IPS DF 6.9 (cell line): Measurements from ENCODE around the gene SLC29A4.
"Not testable (repeated sequence)": the region's sequence is repeated elsewhere in the genome, so short reads cannot be mapped to it uniquely, and the experiment has no call there.

Source experiments
- DNase-seq: peaks from one replicate; pipeline ENCODE4 v3.0.0-alpha.2; 2013; ENCODE audit warnings: low read depth, low spot score
- H3K27ac ChIP-seq: one replicate; pipeline ENCODE4 v1.5.1; 2013; ENCODE audit warnings: low read length, control low read depth
- H3K27me3 ChIP-seq: 2 replicates; pipeline ENCODE4 v1.6.1; 2013; ENCODE audit warnings: mild to moderate bottlenecking, low read length; ENCODE audit not compliant: control insufficient read depth, insufficient read depth
- H3K36me3 ChIP-seq: 2 replicates; pipeline ENCODE4 v1.6.1; 2013; ENCODE audit warnings: low read length; ENCODE audit not compliant: control insufficient read depth, insufficient read depth
- H3K4me1 ChIP-seq: 2 replicates; pipeline ENCODE4 v1.6.1; 2013; ENCODE audit warnings: low read length; ENCODE audit not compliant: control insufficient read depth, insufficient read depth
- H3K4me3 ChIP-seq: 2 replicates; pipeline ENCODE4 v1.5.1; 2013; ENCODE audit warnings: mild to moderate bottlenecking, low read length
- H3K9me3 ChIP-seq: 2 replicates; pipeline ENCODE4 v1.6.1; 2013; ENCODE audit warnings: low read length, inconsistent platforms; ENCODE audit not compliant: control insufficient read depth, insufficient read depth
- WGBS: extraction: QIAGEN DNeasy Blood & Tissue Kit; methylation state at CpG from one replicate; pipeline ENCODE4 v1.1.7; 2013; ENCODE audit warnings: mixed read lengths, missing lambda C conversion rate; ENCODE audit not compliant: insufficient read length, insufficient coverage; 5-methylcytosine and 5-hydroxymethylcytosine counted together

SLC29A4 gene

DNA sequence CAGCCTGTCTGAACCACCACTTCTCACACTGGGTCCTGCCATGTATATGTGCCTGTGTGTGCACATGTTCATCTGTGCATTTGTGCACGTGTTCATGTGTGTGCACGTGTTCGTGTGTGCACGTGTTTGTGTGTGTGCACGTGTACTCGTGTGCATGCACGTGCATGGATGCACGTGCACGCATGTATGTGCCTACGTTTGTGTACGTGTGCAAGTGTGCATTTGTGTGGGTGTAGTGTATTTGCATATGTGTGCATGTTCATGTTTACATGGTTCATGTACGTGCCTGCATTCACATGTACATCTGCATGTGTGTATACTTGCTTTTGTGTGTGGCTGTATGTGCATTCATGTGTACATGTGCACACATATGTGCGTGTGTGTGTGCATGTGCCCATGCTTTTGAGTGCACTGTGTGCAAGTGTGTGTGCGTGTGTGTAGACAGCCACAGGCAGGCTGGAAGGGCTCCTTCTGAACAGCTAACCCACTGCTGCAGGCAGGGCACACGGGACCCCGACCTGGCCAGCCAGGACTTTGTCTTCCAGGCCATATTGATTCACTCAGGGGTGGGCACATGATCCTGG lies 28.2 kb downstream of the SLC29A4 start:
- H3K9me3 ChIP-seq: no peaks in the 10 kb centered on the region
- no peak overlapping the region for H3K27ac ChIP-seq
- H3K36me3 ChIP-seq: no peaks in the 10 kb centered on the region
- no CpG with 5 or more reads among the region's 16 CpGs for WGBS
- no peak overlapping the region for H3K4me3 ChIP-seq
- H3K27me3 ChIP-seq: no peaks in the 10 kb centered on the region
- H3K4me1 ChIP-seq: no peaks in the 10 kb centered on the region
- DNase-seq: no peak

GRCh38 chr7:5312276-5313070 lies 29.7 kb downstream of the SLC29A4 start:
- 92% methylated on average over 2 of the region's 46 CpGs for WGBS
- H3K36me3 ChIP-seq, H3K9me3 ChIP-seq: not testable (repeated sequence)

DNA sequence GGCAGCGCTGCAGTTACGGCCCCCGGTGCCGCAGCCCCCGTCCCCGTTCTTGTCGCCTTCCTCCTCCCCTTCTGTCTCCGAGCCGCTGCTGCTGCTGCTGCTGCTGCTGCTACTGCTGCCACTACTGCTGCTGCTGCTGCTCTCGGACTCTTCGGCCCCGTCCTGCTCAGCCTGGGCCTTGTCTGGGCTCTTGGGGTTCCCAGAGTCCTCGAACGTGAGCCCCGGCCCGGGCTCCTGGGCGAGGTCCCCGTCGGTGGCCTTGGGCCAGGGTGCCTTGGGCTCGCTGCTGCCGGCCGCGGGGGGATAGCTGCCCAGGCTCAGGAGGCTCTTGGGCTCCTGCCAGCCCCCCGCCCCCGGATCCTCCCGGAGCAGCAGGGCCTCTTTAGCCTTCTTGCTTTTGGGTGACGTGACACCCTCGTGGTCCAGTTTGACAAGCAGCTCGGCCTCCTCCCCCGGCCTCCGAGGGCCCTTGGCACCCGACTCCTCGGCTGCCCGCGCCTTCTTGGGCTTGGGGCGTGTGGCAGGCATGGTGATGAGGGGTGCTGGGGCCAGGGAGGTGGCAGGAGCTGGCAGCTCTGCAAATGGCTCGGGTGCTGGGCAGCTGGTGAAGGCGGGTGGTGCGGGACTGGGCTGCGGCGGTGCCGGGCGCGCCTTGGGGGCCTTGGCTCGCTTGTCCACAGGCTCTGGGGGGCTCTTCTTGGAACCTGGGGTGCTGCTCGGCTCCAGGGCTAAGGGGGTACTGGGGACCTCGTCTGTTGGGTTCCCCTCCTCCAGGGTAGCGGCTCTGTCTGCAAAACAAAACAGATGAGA lies 30.5 kb downstream of the SLC29A4 start:
- H3K9me3 ChIP-seq, H3K4me1 ChIP-seq, H3K27ac ChIP-seq, H3K27me3 ChIP-seq, DNase-seq, H3K4me3 ChIP-seq, H3K36me3 ChIP-seq: not testable (repeated sequence)
- WGBS: no CpG with 5 or more reads among the region's 48 CpGs

More at GRCh38 chr7:5312276-5313070, 29.7 kb downstream of the SLC29A4 start:
- not testable (repeated sequence) for H3K4me3 ChIP-seq, H3K27ac ChIP-seq, H3K4me1 ChIP-seq, DNase-seq, H3K27me3 ChIP-seq

DNA sequence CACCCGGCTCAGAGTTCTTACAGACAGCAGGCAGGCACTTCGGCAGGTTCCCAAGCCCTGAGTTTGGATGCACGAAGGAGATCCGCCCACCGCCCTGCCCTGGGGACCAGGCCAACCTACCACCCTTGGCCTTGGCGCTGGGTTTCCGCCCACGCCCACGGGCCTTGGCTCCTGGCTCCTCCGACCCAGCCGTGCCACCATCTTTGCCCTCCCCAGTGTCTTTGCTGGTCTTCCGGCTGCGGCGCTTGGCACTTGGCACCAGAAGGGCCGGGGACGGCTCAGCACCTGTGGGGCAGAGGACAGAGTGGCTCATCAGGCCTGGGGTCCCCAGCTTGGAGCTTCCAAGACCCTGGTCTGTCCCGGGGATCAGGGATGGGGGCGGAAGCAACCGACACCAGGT lies 32.1 kb downstream of the SLC29A4 start:
- Histone ChIP-seq H3K9me3 (no peaks in the 10 kb centered on the region), H3K27ac (no peak overlapping the region), H3K36me3 (no peaks in the 10 kb centered on the region), H3K27me3 (no peaks in the 10 kb centered on the region), H3K4me3 (no peak overlapping the region), H3K4me1 (no peaks in the 10 kb centered on the region)
- no peak for DNase-seq
- no CpG with 5 or more reads among the region's 19 CpGs for WGBS

- Histone ChIP-seq H3K9me3 (no peaks in the 10 kb centered on the region), H3K27me3 (no peaks in the 10 kb centered on the region), H3K4me1 (no peaks in the 10 kb centered on the region), H3K27ac (no peak overlapping the region), H3K36me3 (no peaks in the 10 kb centered on the region), H3K4me3 (no peak overlapping the region)
- DNase-seq: no peak
- no CpG with 5 or more reads among the region's 14 CpGs for WGBS
These were observed 33.0 kb downstream of the SLC29A4 start for GRCh38 chr7:5315761-5316160.

GRCh38 chr7:5318613-5319012 lies 35.9 kb downstream of the SLC29A4 start:
- not testable (repeated sequence) for DNase-seq, H3K36me3 ChIP-seq, H3K27ac ChIP-seq, H3K4me1 ChIP-seq, H3K9me3 ChIP-seq, H3K27me3 ChIP-seq, H3K4me3 ChIP-seq
- WGBS: no CpG with 5 or more reads among the region's 5 CpGs

- Histone ChIP-seq H3K36me3 (no peaks in the 10 kb centered on the region), H3K4me3 (no peak overlapping the region), H3K4me1 (no peaks in the 10 kb centered on the region), H3K27ac (no peak overlapping the region), H3K27me3 (no peaks in the 10 kb centered on the region), H3K9me3 (no peaks in the 10 kb centered on the region)
- no CpG with 5 or more reads among the region's 13 CpGs for WGBS
- no peak for DNase-seq
These were observed 37.6 kb downstream of the SLC29A4 start for GRCh38 chr7:5320391-5320790.

GRCh38 chr7:5320802-5321396 lies 38.2 kb downstream of the SLC29A4 start:
- DNase-seq: no peak
- H3K27ac ChIP-seq: no peak overlapping the region
- no peaks in the 10 kb centered on the region for H3K36me3 ChIP-seq
- H3K27me3 ChIP-seq: no peaks in the 10 kb centered on the region
- H3K4me1 ChIP-seq: no peaks in the 10 kb centered on the region
- H3K9me3 ChIP-seq: no peaks in the 10 kb centered on the region
- WGBS: no CpG with 5 or more reads among the region's 33 CpGs
- H3K4me3 ChIP-seq: no peak overlapping the region

DNA sequence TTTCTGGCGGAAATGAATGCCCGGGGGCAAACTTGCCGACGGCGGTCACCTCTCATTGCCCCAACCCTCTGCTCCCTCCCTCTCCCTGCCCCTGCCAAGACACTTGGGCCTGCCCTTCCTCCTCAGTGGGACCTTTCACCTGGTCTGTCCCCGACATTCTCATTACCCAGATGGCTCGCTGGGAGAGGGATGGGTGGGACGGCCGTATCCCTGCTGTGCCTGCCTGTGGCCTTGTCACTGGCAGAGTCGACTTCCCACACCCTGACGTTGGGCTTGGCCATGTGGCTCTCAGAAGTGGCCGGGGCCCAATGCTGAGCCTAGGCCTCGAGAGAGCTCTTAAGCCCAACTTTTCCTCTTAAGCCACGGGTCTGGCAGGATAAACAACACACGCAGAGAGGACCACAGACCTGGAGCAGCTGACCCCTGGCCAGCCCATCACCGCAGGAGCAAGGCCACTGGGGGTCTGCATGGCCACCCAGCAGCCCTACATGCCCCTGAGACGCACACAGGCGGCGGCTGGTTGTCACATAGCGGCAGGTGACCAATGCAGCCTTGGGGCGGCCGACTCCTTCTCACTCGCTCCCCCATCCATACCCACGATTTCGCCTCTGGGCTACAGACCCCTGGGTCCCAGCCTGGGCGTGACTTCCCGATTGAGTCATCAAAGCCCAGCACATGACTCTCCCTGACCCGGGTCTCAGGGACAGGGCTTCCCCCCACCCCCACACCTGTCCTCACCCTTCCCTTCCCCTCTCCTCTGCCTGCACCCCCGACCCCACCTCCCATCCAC lies 40.1 kb downstream of the SLC29A4 start:
- Histone ChIP-seq H3K27me3 (no peaks in the 10 kb centered on the region), H3K9me3 (no peaks in the 10 kb centered on the region), H3K36me3 (no peaks in the 10 kb centered on the region), H3K27ac (no peak overlapping the region), H3K4me3 (no peak overlapping the region), H3K4me1 (no peaks in the 10 kb centered on the region)
- WGBS: no CpG with 5 or more reads among the region's 29 CpGs
- no peak for DNase-seq
